HG03060 (cell line): ENCODE results near the gene IMMP2L.
"Not testable (repeated sequence)": the region's sequence is repeated elsewhere in the genome, so short reads cannot be mapped to it uniquely, and the experiment has no call there.

Source experiments
- ATAC-seq: cut with Tn5 transposase; IDR thresholded peaks from one replicate; pipeline ENCODE4 v1.9.1; 2021; ENCODE audit warnings: low read depth, moderate number of reproducible peaks; ENCODE audit not compliant: unreplicated experiment

The IMMP2L gene

GRCh38 chr7:111561904-111562732 lies at the start of gene IMMP2L:
Gene IMMP2L (minus strand): TSS chr7:111562492.
- peak; percentile 43 for ATAC-seq

- ATAC-seq, result not testable (repeated sequence)
These were observed 47.4 kb upstream of the IMMP2L start for GRCh38 chr7:111609483-111610254.

DNA sequence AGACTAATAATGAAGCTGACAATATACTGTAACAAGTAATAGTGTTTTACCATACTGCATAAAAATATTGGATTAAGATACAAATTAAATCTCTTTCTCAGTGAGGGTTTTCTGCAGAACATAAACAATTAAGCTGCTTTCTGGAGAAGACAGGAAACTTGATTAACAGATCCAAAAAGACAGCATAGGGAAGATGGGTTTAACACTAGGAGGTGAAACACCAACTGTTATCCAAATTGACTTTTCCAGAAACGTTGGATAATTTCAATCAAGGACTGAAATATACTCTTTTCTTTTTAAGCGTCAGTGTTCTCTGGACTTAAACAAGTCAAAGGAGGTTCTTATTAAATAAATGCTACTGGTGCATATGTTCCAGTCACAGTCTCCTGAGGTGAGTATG lies 45.3 kb upstream of the IMMP2L start:
- ATAC-seq, result no peak

GRCh38 chr7:111605246-111605645 lies 43.0 kb upstream of the IMMP2L start:
- no peak for ATAC-seq

DNA sequence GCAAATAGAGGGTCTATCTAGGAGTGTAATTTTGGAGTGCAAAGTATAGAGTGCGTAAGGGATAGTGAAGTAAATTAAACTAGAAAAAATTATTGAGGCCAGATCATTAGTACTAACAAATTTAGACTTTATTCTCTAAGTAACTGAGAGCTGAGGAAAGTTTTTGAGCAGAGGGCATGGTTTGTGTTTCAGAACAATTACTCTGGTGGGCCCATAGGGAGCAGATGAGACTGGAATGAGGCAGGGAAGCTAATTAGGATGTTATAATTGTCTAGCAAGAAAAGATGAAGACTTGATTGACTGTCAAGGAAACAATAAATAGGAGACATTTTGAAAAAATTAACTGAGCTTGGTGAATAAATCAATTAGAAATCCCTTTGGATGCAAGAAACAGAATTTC lies 37.8 kb upstream of the IMMP2L start:
- no peak for ATAC-seq

GRCh38 chr7:111595780-111596179 lies 33.5 kb upstream of the IMMP2L start:
- no peak for ATAC-seq

- no peak for ATAC-seq
These were observed 32.3 kb upstream of the IMMP2L start for GRCh38 chr7:111594602-111595001.

GRCh38 chr7:111593343-111593742 lies 31.1 kb upstream of the IMMP2L start:
- ATAC-seq, result no peak

DNA sequence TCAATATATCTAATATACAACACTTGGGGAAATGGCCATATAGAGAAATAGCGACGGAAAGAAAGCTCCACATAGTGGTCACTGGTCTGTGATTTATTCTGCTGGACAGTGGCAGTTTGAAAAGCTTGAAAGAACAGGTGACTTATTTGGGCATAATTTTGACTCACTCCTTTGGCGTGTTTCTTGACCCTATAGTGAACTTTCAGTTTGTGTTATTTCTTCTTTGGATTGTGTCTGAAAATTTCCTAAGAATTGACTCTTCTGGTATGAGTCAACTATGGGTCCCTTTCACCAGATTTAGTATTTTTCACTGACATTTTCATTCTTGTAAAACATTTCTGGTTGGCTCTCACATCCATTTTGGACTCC lies 25.8 kb upstream of the IMMP2L start:
- no peak for ATAC-seq

- ATAC-seq, result no peak
These were observed 25.2 kb upstream of the IMMP2L start for GRCh38 chr7:111587410-111588064.

GRCh38 chr7:111586711-111587409 lies 24.6 kb upstream of the IMMP2L start:
- ATAC-seq, result no peak

GRCh38 chr7:111581784-111582488 lies 19.6 kb upstream of the IMMP2L start:
- not testable (repeated sequence) for ATAC-seq

DNA sequence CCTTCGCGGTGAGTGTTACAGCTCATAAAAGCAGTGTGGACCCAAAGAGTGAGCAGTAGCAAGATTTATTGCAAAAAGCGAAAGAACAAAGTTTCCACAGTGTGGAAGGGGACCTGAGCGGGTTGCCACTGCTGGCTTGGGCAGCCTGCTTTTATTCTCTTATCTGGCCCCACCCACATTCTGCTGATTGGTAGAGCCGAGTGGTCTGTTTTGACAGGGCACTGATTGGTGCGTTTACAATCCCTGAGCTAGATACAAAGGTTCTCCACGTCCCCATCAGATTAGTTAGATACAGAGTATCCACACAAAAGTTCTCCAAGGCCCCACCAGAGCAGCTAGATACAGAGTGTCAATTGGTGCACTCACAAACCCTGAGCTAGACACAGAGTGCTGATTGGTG lies 18.9 kb upstream of the IMMP2L start:
- not testable (repeated sequence) for ATAC-seq

GRCh38 chr7:111578754-111579153 lies 16.5 kb upstream of the IMMP2L start:
- no peak for ATAC-seq

DNA sequence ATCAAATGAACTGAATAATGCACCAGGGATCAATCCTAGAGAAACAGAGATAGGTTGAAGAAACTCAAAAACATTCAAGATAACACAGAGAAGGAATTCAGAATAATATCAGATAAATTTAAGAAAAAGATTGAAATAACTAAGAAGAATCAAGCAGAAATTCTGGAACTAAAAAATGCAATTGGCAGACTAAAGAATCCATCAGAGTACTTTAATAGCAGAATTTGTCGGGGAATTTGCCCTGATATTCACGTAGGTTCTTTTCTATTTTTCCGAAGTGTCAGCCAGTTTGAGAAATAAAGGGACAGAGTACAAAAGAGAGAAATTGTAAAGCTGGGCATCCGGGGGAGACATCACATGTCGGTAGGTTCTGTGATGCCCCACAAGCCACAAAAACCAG lies 9.4 kb upstream of the IMMP2L start:
- no peak for ATAC-seq

- peak; percentile 94 for ATAC-seq
These were observed 6.7 kb upstream of the IMMP2L start for GRCh38 chr7:111568870-111569462.

DNA sequence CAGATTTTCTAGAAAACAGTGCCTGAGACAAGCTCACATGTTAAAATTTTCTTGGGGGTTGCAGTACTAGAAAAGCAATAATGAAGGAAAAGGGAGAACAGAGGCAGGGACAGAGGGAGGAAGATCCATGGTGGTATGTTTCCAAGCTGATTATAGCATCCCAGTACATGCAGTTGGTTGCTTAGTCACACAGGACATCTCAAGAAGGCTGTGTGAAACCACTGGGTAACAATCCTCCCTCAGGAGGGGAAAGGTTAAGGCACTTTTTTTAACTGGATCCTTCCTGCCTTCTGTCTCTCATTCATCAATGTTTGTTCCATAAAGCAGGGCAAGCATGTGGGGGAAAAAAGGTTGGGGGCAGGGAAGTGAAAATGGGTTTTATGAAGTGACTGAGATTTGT lies 6.1 kb upstream of the IMMP2L start:
- no peak for ATAC-seq

- no peak for ATAC-seq
These were observed 1.8 kb upstream of the IMMP2L start for GRCh38 chr7:111564078-111564477.

- no peak for ATAC-seq
These were observed 713 bp downstream of the IMMP2L start for GRCh38 chr7:111561654-111561903.
